Esophagus mucosa (tissue), 1 donor: ENCODE results near the gene COQ8B. TPM values are rescaled to one million over a fixed set of nuclear protein-coding genes. Genes with fewer than 3 reads are reported as not detected.
"Not testable (repeated sequence)": the region's sequence is repeated elsewhere in the genome, so short reads cannot be mapped to it uniquely, and the experiment has no call there.

Source experiments
- ATAC-seq: fragments of 200-7000 bp; cut with Tn5 transposase; one replicate; pipeline ENCODE4 v1.9.1; 2020
- total RNA-seq: library from RNA; stranded (reverse); gene quantifications from one replicate; pipeline ENCODE4 v1.2.4, GENCODE V29; 2023
- donor health status: DM: yes; HTN: yes; CAD: no.

The COQ8B gene
- total RNA-seq, 1 donor from 2014 or later, result 18.7 TPM

DNA sequence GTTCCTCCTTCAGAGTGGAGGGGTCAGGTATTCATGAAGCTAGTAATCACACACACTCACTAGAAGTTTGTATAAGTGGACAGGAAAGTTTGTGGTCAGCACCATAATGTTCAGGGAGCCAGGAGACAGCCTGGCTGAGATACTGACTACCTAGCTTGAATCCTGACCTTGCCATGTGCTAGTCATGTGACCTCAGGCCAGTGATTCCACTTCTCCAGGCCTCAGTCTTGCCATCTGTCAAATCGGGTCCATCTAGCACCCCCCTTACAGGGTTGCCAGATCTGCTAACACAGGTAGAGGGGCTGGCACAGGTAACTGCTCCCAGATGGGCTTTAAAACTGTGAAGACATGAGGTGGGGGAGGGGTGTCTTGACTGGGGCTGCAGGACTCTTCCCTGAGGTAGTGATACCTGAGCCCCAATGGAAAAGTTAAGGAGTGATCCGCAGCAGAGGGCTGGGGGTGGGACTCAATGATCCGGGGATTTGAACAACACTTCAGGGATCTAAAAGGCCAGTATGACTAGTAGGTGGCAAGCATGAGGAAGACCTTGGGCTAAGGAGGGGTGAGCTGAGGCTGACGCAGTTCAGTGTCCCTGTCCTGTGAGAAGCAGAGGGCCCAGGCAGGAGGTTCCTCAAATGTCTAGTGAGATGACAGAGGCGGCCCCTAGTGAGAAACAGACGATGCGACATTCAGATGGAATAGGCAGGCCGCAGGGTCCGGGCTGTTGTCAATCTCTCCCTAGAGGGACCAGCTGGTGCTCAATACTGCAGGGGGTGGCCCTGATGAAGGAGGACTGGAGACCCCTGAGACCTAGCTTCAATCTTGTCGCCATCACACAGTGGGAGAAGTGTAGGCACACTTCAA lies 25.1 kb upstream of the COQ8B start:
- ATAC-seq, result peak; percentile 6

DNA sequence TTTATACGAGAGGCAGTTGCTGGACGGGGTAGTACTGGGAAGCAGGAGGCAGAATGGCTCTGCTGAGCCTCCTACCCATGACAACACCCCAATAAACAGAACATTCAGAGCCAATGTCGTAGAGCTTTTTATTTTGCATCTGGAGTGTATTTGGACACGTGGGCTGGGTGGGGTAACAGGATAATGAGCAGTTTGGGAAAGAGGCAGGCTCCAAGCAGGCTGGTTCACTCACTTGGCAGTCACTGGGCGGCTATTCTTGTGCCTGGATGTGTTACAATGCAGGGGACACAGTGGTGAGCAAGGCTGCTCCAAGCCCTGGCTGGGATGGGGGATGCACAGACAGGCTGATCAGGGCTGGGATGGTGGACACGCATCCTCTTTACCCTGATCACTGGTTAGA lies 24.1 kb upstream of the COQ8B start:
- peak; percentile 1 for ATAC-seq

DNA sequence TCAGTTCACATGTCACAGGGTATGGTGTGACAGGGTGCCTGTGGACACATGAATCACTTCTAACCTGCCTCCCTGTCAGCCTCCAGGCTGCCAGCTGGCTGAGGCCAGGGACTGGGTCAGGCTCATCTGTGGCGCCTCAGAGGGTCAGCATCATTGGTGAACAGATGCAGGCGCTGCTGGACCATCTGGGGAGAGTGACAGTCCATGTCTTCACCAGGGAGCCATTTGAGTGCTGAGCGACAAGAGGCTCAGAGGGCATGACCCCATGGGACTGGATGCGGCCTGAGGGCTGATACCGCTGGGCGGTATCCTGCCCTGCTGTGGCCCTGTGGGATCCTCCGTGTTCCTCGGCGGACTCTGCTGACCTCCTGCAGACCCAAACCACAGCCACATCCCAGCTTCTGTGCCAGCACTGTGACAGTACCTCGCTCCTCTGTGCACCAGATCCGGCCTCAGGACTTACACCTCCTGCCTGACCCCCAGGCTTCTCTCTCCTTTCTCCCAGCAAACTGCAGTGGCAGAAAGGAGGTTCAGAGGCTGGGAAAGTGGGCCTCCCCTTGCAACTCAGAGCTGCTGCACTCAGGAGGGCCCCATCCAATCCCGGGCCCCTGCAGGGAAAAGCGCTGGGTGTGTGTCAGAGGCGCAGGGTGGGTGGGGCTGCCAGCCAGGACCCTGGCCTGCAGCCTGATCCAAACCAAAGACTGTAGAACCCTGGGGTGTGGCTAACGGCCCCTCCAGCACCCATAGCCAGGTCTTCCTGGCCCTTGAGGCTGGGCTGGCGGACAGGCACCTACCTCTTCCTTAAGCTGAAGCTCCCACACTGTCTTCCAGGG lies 23.4 kb upstream of the COQ8B start:
- ATAC-seq, result no peak

DNA sequence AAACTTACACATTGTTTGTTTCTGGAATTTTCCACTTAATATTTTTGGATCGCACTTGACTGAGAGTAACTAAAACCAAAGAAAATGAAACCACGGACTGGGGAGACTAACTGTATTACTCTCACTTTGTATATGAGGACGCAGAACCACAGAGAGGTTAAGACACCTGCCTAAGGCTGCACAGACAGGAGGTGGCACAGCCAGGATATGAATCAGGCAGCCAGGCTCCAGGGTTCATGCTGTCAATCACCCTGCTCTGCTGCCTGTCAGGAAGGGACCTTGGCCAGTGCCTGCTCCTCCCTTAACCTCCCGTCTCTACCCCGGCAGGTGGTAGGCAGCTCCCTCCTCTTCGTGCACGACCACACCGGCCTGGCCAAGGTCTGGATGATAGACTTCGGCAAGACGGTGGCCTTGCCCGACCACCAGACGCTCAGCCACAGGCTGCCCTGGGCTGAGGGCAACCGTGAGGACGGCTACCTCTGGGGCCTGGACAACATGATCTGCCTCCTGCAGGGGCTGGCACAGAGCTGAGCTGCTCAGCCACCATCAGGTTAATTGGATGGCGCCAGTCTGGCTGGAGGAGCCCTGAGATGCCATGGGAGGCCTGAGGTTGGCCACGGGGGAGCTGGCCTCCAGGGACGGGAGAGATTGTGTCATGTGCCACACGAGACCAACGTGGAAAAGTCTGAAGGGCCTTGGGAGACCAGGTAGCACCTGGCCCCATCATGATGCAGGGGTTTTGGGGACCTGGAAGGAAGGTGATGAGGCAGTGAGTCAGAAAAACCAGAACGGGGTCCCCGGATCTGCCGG lies 22.5 kb upstream of the COQ8B start:
- no peak for ATAC-seq

GRCh38 chr19:40737102-40737644 lies 20.5 kb upstream of the COQ8B start:
- ATAC-seq, result no peak

GRCh38 chr19:40736661-40737060 lies 20.0 kb upstream of the COQ8B start:
- ATAC-seq, result no peak

DNA sequence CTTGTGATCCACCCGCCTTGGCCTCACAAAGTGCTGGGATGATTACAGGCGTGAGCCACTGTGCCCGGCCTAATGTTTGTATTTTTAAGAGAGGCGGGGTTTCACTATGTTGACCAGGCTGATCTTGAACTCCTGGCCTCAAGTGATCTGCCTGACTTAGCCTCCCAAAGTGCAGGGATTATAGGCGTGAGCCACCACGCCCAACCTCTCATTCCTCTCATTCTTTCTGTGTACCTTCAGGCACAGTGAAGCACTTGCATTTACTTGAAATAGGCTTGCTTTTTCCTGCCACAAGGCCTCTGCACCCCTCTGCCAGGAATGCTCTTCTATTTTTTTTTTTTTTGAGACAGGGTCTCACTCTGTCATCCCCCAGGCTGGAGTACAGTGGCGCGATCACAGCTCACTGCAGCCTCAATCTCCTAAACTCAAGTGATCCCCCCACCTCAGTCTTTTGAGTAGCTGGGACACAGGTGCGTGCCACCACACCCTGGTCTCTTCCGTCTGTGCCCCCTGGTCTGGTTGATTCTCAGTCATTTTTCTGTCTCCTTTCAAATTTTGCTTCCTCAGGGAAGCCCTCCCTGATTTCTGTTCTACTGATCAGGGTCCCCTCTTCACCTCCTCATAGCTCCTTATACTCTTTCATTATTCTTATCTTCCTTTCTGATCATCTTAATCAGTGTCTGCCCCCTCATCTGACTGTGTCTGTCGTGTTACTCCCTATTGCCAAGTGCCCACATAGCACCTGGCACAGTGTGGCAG lies 18.5 kb upstream of the COQ8B start:
- peak; percentile 30 for ATAC-seq

DNA sequence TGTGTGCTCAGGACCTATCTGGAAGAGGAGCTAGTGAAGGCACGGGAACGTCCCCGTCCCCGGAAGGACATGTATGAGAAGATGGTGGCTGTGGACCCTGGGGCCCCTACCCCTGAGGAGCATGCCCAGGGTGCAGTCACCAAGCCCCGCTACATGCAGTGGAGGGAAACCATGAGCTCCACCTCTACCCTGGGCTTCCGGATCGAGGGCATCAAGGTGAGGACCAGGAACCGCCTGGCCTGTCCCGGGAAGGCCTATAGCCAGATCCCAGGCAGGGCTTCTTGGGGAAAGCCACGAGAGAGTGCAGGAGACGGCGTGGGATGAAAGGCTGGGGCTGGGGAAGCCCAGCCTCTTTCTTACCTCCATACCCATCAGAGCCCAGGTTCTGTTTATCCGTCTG lies 16.5 kb upstream of the COQ8B start:
- no peak for ATAC-seq

- not testable (repeated sequence) for ATAC-seq
These were observed 15.6 kb upstream of the COQ8B start for GRCh38 chr19:40732304-40732703.

GRCh38 chr19:40730065-40730464 lies 13.4 kb upstream of the COQ8B start:
- ATAC-seq, result not testable (repeated sequence)

GRCh38 chr19:40726279-40726678 lies 9.6 kb upstream of the COQ8B start:
- ATAC-seq, result no peak

GRCh38 chr19:40724855-40725254 lies 8.2 kb upstream of the COQ8B start:
- ATAC-seq, result no peak

DNA sequence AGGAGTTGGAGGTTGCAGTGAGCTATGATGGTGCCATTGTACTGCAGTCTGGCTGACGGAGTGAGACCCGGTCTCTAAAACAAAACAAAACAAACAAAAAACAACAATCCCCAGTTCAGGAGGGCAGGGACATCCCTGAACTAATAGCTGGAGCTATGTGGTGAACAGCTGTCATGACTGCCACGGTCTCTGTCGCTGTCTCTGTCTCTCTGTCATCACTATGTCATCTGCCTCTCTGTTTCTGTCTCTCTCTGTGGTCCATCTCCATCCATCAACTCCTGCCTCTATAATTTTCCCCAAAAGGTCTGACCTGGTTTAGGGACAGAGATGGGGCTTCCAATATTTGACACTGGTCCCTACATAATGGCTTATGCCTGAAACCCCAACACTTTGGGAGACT lies 7.6 kb upstream of the COQ8B start:
- no peak for ATAC-seq

GRCh38 chr19:40723661-40724254 lies 7.1 kb upstream of the COQ8B start:
- ATAC-seq, result no peak

DNA sequence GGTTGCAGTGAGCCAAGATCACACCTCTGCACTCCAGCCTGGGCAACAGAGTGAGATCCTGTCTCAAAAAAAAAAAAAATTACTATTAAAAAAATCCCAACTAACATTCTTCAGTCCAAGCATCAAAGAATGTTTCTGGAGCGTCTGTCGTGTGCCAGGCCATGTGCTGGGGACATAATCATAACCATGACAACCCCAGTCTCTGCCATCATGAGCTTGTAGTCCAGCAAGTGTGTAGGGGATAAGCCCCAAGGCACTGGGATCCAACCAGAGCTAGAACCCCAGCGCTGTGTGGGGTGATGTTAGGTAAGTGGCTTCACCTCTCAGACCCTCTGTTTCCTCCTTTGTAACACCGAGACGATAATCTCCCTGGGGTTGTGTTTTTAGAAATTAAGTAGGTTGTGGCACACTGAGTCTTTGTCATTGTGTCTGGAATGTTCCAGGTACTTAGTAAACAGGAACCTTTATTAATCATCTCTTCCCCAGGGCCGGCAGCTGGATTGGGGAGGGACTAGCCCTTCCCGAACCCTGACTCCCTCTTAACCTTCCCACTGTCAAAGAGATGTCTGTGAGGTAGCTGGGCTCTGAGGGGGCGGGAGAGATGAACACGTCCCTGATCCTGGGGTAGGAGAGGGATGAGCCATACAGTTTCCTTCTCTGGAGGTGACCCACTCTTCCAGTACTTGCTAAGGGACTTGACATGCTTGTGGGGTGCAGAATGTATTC lies 5.4 kb upstream of the COQ8B start:
- peak; percentile 24 for ATAC-seq

GRCh38 chr19:40721140-40721486 lies 4.4 kb upstream of the COQ8B start:
- no peak for ATAC-seq

DNA sequence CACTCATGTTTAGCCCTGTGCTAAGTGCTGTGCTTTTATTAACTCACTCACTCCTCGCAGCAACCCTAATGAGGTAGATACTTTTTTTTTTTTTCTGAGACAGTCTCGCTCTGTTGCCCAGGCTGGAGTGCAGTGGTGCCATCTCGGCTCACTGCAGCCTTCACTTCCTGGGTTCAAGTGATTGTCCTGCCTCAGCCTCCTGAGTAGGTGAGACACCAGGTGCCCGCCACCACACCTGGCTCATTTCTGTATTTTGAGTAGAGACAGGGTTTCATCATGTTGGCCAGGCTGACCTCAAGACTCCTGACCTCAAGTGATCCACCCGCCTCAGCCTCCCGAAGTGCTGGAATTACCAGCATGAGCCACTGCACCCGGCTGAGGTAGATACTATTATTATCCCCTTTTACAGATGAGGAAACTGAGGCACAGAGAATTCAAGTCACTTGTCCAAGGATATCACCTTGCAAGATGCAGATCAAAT lies 2.8 kb upstream of the COQ8B start:
- no peak for ATAC-seq

- ATAC-seq, result peak; percentile 42
These were observed 2.2 kb upstream of the COQ8B start for GRCh38 chr19:40718774-40719391.

- no peak for ATAC-seq
These were observed 1.4 kb upstream of the COQ8B start for GRCh38 chr19:40717880-40718773.
